ENCODE measurements around the gene KRT6B.

The KRT6B gene

GRCh38 chr12:52437508-52437907, 14.4 kb downstream of the KRT6B start:
- in situ Hi-C loops (cut with MboI; ENCODE audit: low sequenced_read_pairs), result no loop called here

- in situ Hi-C loops (cut with MboI; ENCODE audit: low sequenced_read_pairs), result no loop called here
Measured at GRCh38 chr12:52436828-52437474, 15.0 kb downstream of the KRT6B start.

- in situ Hi-C loops (cut with MboI; ENCODE audit: low sequenced_read_pairs), result no loop called here
Measured at GRCh38 chr12:52436000-52436827, 15.7 kb downstream of the KRT6B start.

- in situ Hi-C loops (cut with MboI; ENCODE audit: low sequenced_read_pairs), result no loop called here
Measured at GRCh38 chr12:52435659-52435999, 16.3 kb downstream of the KRT6B start.

- in situ Hi-C loops (cut with MboI; ENCODE audit: low sequenced_read_pairs), result no loop called here
Measured at GRCh38 chr12:52434760-52435530, 17.0 kb downstream of the KRT6B start.

GRCh38 chr12:52434081-52434733, 17.7 kb downstream of the KRT6B start, which contains the start of gene KRT75:
TSS of gene KRT75 (minus strand) at chr12:52434371. CDS start at chr12:52434304, 67 bp downstream.
- in situ Hi-C loops (cut with MboI; ENCODE audit: low sequenced_read_pairs), result no loop called here

GRCh38 chr12:52433501-52434080, 18.4 kb downstream of the KRT6B start:
- in situ Hi-C loops (cut with MboI; ENCODE audit: low sequenced_read_pairs), result no loop called here

GRCh38 chr12:52432559-52433207, 19.3 kb downstream of the KRT6B start:
- in situ Hi-C loops (cut with MboI; ENCODE audit: low sequenced_read_pairs), result no loop called here

GRCh38 chr12:52428121-52428520, 23.8 kb downstream of the KRT6B start:
- in situ Hi-C loops (cut with MboI; ENCODE audit: low sequenced_read_pairs), result no loop called here

- in situ Hi-C loops (cut with MboI; ENCODE audit: low sequenced_read_pairs), result no loop called here
Measured at GRCh38 chr12:52427083-52427482, 24.9 kb downstream of the KRT6B start.

- in situ Hi-C loops (cut with MboI; ENCODE audit: low sequenced_read_pairs), result no loop called here
Measured at GRCh38 chr12:52426034-52426433, 25.9 kb downstream of the KRT6B start.

- in situ Hi-C loops (cut with MboI; ENCODE audit: low sequenced_read_pairs), result no loop called here
Measured at GRCh38 chr12:52425466-52425865, 26.5 kb downstream of the KRT6B start.

GRCh38 chr12:52423661-52424500, 28.1 kb downstream of the KRT6B start:
- in situ Hi-C loops (cut with MboI; ENCODE audit: low sequenced_read_pairs), result no loop called here

- in situ Hi-C loops (cut with MboI; ENCODE audit: low sequenced_read_pairs), result no loop called here
Measured at GRCh38 chr12:52423035-52423434, 28.9 kb downstream of the KRT6B start.

GRCh38 chr12:52419656-52420055, 32.3 kb downstream of the KRT6B start:
- in situ Hi-C loops (cut with MboI; ENCODE audit: low sequenced_read_pairs), result no loop called here

GRCh38 chr12:52418576-52419110, 33.3 kb downstream of the KRT6B start:
- in situ Hi-C loops (cut with MboI; ENCODE audit: low sequenced_read_pairs), result no loop called here

- in situ Hi-C loops (cut with MboI; ENCODE audit: low sequenced_read_pairs), result no loop called here
Measured at GRCh38 chr12:52417740-52418139, 34.2 kb downstream of the KRT6B start.

GRCh38 chr12:52416795-52417194, 35.2 kb downstream of the KRT6B start:
- in situ Hi-C loops (cut with MboI; ENCODE audit: low sequenced_read_pairs), result no loop called here

Data from HL-60/S4 treated with retinoic acid at 250 ng/mL for 4 days and 3 days (cell line).